NCI-H524 (cell line): ENCODE results near the gene LST1.

Source experiments
- DNase-seq, 2 experiments: peaks; one replicate each; lab custom pipeline; 2025; lab: John Stamatoyannopoulos, UW

LST1 gene

GRCh38 chr6:31586008-31586407 is at the start of gene LST1:
Gene LST1 (plus strand): TSS chr6:31586277. CDS start chr6:31587300, 1,023 bp downstream.
- DNase-seq: no peak

GRCh38 chr6:31538805-31539400 is 47.2 kb upstream of the LST1 start:
- no peak for DNase-seq

GRCh38 chr6:31540640-31541039 is 45.4 kb upstream of the LST1 start:
- no peak for DNase-seq

- DNase-seq: peak; percentile 5 to 31
These were observed 44.9 kb upstream of the LST1 start for GRCh38 chr6:31541059-31541657.

GRCh38 chr6:31541658-31542521 is 44.2 kb upstream of the LST1 start, which contains the start of gene DDX39B:
Gene DDX39B (minus strand): TSS chr6:31542003. CDS start chr6:31540532, 1,471 bp downstream.
- DNase-seq: peak; percentile 96

- DNase-seq: no peak
These were observed 42.4 kb upstream of the LST1 start for GRCh38 chr6:31543639-31544038.

- no peak for DNase-seq
These were observed 41.4 kb upstream of the LST1 start for GRCh38 chr6:31544676-31545075.

- no peak for DNase-seq
These were observed 40.8 kb upstream of the LST1 start for GRCh38 chr6:31545291-31545690.

GRCh38 chr6:31546339-31546957 is 39.6 kb upstream of the LST1 start, which contains the start of gene ATP6V1G2:
Gene ATP6V1G2 (minus strand): TSS chr6:31546608. CDS start chr6:31546559, 49 bp downstream.
- DNase-seq: peak; percentile 91 to 94

GRCh38 chr6:31546958-31547726 is 38.9 kb upstream of the LST1 start, which contains the start of gene NFKBIL1:
Gene NFKBIL1 (plus strand): TSS chr6:31547608. CDS start chr6:31547695, 87 bp downstream.
- peak; percentile 95 to 98 for DNase-seq

GRCh38 chr6:31547727-31548543 is 38.1 kb upstream of the LST1 start:
- DNase-seq: no peak

GRCh38 chr6:31548544-31548873 is 37.6 kb upstream of the LST1 start:
- no peak for DNase-seq

GRCh38 chr6:31551371-31551770 is 34.7 kb upstream of the LST1 start:
- peak; percentile 9 to 47 for DNase-seq

GRCh38 chr6:31556307-31556706 is 29.8 kb upstream of the LST1 start:
- DNase-seq: no peak

GRCh38 chr6:31557443-31558317 is 28.4 kb upstream of the LST1 start:
- DNase-seq: no peak

- DNase-seq: no peak
These were observed 27.8 kb upstream of the LST1 start for GRCh38 chr6:31558318-31558625.

GRCh38 chr6:31558631-31559500 is 27.2 kb upstream of the LST1 start:
- no peak for DNase-seq

- DNase-seq: no peak
These were observed 26.5 kb upstream of the LST1 start for GRCh38 chr6:31559606-31559957.
